Lower lobe of right lung (tissue), 2 donors: ENCODE data around the gene SERGEF. TPM values are rescaled to one million over a fixed set of nuclear protein-coding genes. Genes with fewer than 3 reads are reported as not detected.

Experiments used
- ATAC-seq, 2 donors: fragments of 200-7000 bp; cut with Tn5 transposase; one replicate each; pipeline ENCODE4 v1.9.1; 2020 to 2022; ENCODE audit warnings: mild to moderate bottlenecking in 2 of 2, moderate library complexity in 2 of 2
- DNase-seq: peaks from one replicate; pipeline ENCODE4 v3.0.0-alpha.2; 2020
- H3K27ac ChIP-seq: fragments of 200-600 bp; one replicate; pipeline ENCODE4 v1.8.0; 2022
- H3K27me3 ChIP-seq: fragments of 200-600 bp; one replicate; pipeline ENCODE4 v1.8.0; 2022; ENCODE audit warnings: low read depth
- H3K36me3 ChIP-seq: fragments of 200-600 bp; one replicate; pipeline ENCODE4 v1.8.0; 2022; ENCODE audit warnings: mild to moderate bottlenecking
- H3K4me1 ChIP-seq: fragments of 200-600 bp; one replicate; pipeline ENCODE4 v1.8.0; 2022
- H3K4me3 ChIP-seq: fragments of 200-600 bp; one replicate; pipeline ENCODE4 v1.8.0; 2022; ENCODE audit warnings: mild to moderate bottlenecking
- H3K9me3 ChIP-seq: fragments of 200-600 bp; one replicate; pipeline ENCODE4 v1.8.0; 2022
- intact Hi-C: fragments of 100-400 bp; cut with DNase I; formaldehyde crosslinking; loops from one replicate; pipeline ENCODE4 v1.11.0; 2022
- total RNA-seq: library from RNA; stranded (reverse); fragmentation: NEBNext Ultra II Directional; extraction: Animal tissue kit (Norgen Biotek cat#: 25700); gene quantifications from one replicate; pipeline ENCODE4 v1.2.1, GENCODE V29; 2021
- TF ChIP-seq, protein P1 (sequence below): fragments of 200-600 bp; IDR thresholded peaks from one replicate; pipeline ENCODE4 v1.8.0; 2022; ENCODE audit warnings: antibody characterized with exemption, mild to moderate bottlenecking
- donor health status: DM: no; HTN: yes; CAD: no; lungs with severe emphysema.

Gene SERGEF
- total RNA-seq, 1 donor from 2014 or later: 28.4 TPM

DNA sequence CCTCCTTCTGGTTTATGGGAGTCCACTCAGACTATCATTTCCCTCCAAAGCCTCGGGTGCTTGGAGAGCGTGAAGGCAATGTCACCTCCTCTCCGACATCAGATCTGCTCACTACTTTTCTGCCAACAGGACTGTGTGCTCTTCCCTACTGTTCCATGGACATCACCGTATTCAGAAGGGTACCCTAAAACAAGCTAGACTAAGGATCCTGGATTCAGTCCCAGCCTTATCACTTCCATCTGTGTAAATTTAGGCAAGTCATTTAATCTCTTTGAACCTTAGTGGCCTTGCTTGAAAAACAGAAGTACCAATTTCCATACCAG, 200.0 kb downstream of the SERGEF start:
- Histone ChIP-seq H3K4me3 (no peak overlapping the region), H3K4me1 (no peaks in the 10 kb centered on the region), H3K9me3 (no peaks in the 10 kb centered on the region), H3K27me3 (no peaks in the 10 kb centered on the region), H3K27ac (no peak overlapping the region), H3K36me3 (no peaks in the 10 kb centered on the region)
- ATAC-seq (no peak), DNase-seq (no peak)
- TF ChIP-seq, protein P1, sequence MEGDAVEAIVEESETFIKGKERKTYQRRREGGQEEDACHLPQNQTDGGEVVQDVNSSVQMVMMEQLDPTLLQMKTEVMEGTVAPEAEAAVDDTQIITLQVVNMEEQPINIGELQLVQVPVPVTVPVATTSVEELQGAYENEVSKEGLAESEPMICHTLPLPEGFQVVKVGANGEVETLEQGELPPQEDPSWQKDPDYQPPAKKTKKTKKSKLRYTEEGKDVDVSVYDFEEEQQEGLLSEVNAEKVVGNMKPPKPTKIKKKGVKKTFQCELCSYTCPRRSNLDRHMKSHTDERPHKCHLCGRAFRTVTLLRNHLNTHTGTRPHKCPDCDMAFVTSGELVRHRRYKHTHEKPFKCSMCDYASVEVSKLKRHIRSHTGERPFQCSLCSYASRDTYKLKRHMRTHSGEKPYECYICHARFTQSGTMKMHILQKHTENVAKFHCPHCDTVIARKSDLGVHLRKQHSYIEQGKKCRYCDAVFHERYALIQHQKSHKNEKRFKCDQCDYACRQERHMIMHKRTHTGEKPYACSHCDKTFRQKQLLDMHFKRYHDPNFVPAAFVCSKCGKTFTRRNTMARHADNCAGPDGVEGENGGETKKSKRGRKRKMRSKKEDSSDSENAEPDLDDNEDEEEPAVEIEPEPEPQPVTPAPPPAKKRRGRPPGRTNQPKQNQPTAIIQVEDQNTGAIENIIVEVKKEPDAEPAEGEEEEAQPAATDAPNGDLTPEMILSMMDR: no peak
- intact Hi-C loops: no loop called here

DNA sequence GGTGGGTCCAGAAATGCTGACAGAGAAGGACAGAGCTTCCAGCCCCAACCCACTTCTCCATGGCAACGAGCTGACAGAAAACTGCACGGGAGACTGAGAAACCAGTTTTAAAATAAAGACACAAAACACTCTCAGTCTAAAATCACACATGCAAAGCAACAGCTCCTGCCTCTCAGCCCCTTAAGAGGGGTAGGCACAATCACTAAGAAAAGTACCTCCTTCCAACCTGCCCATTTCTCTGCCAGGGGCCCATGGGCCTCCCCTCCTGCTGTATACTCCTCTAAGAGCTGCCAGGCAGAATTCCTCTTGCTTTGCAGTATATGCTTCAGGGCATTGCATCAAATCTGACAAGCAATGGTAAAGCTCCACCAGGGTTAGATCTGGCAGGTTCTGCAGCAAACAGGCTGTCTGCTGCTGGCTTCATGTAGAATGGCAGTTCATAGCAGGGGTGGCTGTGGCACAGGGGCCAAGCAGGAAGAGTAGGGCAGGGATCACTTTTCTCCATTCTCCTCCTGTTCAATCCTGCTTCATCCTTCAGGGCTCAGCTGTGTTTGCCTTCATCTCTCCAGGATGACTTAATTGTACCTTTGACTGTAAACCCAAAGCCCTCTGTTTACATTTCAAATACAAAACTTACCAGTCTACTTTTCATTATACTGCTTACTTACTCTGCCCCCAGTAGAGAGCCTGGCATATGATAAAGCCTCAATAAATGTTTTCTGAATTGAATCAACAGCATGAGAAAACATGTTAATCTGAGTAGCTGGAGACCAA, 200.6 kb downstream of the SERGEF start:
- Histone ChIP-seq H3K9me3 (no peaks in the 10 kb centered on the region), H3K27ac (no peak overlapping the region), H3K4me1 (no peaks in the 10 kb centered on the region), H3K27me3 (no peaks in the 10 kb centered on the region), H3K36me3 (no peaks in the 10 kb centered on the region), H3K4me3 (no peak overlapping the region)
- intact Hi-C loops: no loop called here
- no peak for DNase-seq
- no peak for ATAC-seq
- TF ChIP-seq, protein P1: no peak

DNA sequence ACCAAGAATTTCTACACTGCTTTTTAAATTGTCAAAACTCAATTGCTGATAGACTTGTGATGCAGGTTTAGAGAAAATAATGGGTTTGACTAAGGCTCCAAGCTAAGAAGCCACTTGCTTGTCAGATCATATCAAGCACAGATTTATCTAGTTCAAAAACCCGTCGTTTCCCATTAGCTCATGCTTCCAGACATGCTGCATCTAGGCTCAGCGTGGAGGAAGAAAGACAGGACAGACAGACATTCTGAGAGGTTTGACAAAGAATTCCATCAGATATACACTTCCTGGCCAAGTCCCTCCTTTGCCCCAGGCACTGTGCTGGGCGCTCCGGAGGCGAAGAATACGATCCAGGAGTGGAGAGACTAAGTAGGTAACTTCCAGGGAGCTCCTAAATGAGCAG, 201.5 kb downstream of the SERGEF start:
- ATAC-seq (no peak), DNase-seq (no peak)
- Histone ChIP-seq H3K27ac (no peak overlapping the region), H3K36me3 (no peaks in the 10 kb centered on the region), H3K9me3 (no peaks in the 10 kb centered on the region), H3K27me3 (no peaks in the 10 kb centered on the region), H3K4me1 (no peaks in the 10 kb centered on the region), H3K4me3 (no peak overlapping the region)
- TF ChIP-seq, protein P1: no peak
- intact Hi-C loops: no loop called here

DNA sequence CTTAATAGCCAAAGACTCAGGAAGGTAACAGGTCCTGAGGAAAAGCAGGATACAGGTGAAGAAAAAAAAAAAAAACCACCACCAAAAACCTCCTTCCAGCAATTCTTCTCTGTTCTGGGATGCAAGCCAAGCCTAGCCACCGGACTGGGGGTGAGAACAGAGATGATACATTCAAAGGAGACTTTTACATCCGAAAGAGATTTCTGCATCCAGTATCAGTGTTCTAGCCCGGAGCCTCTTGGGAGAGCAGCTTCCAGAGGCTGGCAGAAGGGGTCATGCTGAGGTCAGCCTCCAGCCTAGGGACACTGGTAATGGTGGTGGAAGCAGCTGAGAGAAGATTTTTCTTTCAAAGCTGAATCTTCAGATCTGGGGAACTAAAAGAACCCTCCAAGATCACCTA, 202.1 kb downstream of the SERGEF start:
- Histone ChIP-seq H3K9me3 (no peaks in the 10 kb centered on the region), H3K4me1 (no peaks in the 10 kb centered on the region), H3K27ac (no peak overlapping the region), H3K27me3 (no peaks in the 10 kb centered on the region), H3K4me3 (no peak overlapping the region), H3K36me3 (no peaks in the 10 kb centered on the region)
- intact Hi-C loops: no loop called here
- no peak for DNase-seq
- TF ChIP-seq, protein P1: no peak
- no peak for ATAC-seq

DNA sequence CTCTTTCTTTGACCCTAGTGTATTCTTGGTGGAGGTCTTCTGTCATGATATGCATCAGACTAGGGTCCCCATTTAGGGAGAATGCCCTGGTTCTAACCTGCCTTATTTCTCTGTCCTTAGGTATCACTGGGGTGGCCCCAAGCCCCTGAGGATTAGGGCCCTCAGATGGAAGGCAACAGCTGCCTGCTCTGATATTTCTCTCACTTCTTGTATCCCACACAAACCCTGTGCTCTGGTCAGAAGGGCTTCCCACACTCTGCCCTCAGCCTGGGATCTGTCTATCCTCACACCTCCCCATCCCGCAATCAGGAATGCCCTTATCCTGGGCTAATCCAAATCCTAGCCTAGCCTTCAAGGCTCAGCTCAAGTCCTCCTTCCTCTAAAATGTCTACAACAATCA, 202.8 kb downstream of the SERGEF start:
- Histone ChIP-seq H3K27ac (no peak overlapping the region), H3K4me1 (no peaks in the 10 kb centered on the region), H3K9me3 (no peaks in the 10 kb centered on the region), H3K4me3 (no peak overlapping the region), H3K36me3 (no peaks in the 10 kb centered on the region), H3K27me3 (no peaks in the 10 kb centered on the region)
- DNase-seq (no peak), ATAC-seq (no peak)
- intact Hi-C loops: no loop called here
- TF ChIP-seq, protein P1: no peak
